Measurements from ENCODE around the gene YDJC. TPM values are rescaled to one million over a fixed set of nuclear protein-coding genes. Genes with fewer than 3 reads are reported as not detected.
"Not testable (repeated sequence)": the region's sequence is repeated elsewhere in the genome, so short reads cannot be mapped to it uniquely, and the experiment has no call there.

The YDJC gene, protein sequence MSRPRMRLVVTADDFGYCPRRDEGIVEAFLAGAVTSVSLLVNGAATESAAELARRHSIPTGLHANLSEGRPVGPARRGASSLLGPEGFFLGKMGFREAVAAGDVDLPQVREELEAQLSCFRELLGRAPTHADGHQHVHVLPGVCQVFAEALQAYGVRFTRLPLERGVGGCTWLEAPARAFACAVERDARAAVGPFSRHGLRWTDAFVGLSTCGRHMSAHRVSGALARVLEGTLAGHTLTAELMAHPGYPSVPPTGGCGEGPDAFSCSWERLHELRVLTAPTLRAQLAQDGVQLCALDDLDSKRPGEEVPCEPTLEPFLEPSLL
- total RNA-seq: 7.4 and 10.4 TPM in 2 replicates
- 4.7 and 5.7 TPM in 2 replicates for polyA plus RNA-seq
- polyA plus RNA-seq (2012): 10.6 and 16.0 TPM in 2 replicates
- polyA minus RNA-seq (ENCODE audit: low replicate concordance): 8.0 and 13.5 TPM in 2 replicates

DNA sequence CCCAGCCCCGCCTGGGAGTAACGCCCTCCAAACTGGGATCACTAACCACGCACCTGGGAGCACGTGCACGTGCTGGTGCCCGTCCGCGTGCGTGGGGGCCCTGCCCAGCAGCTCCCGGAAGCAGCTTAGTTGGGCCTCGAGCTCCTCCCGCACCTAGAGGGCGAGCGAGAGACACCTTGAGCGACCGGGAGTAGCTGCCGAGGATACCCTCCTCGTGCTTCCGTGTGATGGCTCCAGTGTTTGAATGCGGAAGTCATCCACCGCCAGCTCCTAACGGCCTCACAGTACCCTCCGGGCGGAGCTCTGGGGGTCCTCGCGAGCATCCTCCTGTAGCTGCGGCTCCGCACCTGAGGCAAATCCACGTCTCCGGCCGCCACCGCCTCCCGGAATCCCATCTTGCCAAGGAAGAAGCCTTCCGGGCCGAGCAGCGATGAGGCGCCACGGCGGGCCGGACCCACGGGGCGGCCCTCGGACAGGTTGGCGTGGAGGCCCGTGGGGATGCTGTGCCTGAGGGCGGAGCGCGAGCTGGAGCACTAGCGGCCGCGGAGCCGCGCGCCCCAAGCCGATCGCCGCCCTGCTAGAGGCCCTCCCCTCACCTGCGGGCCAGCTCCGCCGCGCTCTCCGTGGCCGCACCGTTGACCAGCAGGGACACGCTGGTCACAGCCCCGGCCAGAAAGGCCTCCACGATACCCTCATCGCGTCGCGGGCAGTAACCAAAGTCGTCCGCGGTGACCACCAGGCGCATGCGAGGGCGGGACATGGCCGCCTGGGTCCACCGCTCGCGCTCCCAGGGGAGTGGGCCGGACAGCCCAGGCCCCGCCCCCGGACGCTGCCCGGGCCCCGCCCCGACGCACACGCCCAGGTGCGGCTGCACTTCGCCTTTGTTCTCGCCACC lies at the start of gene YDJC:
Gene YDJC (minus strand): TSS at position 768 of the 895 bp plus-strand sequence. CDS start 8 bp downstream, at position 760.
- no peaks in the 10 kb centered on the region for H3K4me1 ChIP-seq (ENCODE audit: control insufficient read depth, extremely low read depth, insufficient read depth, low read length)
- no peaks in the 10 kb centered on the region for H4K20me1 ChIP-seq (ENCODE audit: control insufficient read depth, extremely low read depth, insufficient read depth, low read length)
- peak within 1 kb of the TSS; percentile 85 for H3K27ac ChIP-seq (ENCODE audit: insufficient read depth, low read length)
- H3K9ac ChIP-seq (ENCODE audit: insufficient read depth, low read length): peak within 1 kb of the TSS; percentile 89
- H2AFZ ChIP-seq (ENCODE audit: low read length): peak within 1 kb of the TSS; percentile 61
- DNase-seq (ENCODE audit: low read depth in 2 of 2): peak; percentile 86 to 88
- peaks cover 5% of the 10 kb centered on the region for H3K79me2 ChIP-seq (ENCODE audit: control insufficient read depth, insufficient read depth, low read length)
- no peak for TF ChIP-seq EZH2 (IDR thresholded peaks at IDR 0.05; ENCODE audit: low read length, missing control alignments)
- TF ChIP-seq, protein P1, sequence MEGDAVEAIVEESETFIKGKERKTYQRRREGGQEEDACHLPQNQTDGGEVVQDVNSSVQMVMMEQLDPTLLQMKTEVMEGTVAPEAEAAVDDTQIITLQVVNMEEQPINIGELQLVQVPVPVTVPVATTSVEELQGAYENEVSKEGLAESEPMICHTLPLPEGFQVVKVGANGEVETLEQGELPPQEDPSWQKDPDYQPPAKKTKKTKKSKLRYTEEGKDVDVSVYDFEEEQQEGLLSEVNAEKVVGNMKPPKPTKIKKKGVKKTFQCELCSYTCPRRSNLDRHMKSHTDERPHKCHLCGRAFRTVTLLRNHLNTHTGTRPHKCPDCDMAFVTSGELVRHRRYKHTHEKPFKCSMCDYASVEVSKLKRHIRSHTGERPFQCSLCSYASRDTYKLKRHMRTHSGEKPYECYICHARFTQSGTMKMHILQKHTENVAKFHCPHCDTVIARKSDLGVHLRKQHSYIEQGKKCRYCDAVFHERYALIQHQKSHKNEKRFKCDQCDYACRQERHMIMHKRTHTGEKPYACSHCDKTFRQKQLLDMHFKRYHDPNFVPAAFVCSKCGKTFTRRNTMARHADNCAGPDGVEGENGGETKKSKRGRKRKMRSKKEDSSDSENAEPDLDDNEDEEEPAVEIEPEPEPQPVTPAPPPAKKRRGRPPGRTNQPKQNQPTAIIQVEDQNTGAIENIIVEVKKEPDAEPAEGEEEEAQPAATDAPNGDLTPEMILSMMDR (conservative IDR thresholded peaks at IDR 0.05 in 1 of 2, IDR thresholded peaks at IDR 0.05 in 1 of 2; ENCODE audit: low read depth in 1 of 2, low read length in 2 of 2): peak; percentile 31 to 47
- no peaks in the 10 kb centered on the region for H3K9me3 ChIP-seq (ENCODE audit: control insufficient read depth, insufficient read depth, low read depth, low read length)
- no peaks in the 10 kb centered on the region for H3K27me3 ChIP-seq (ENCODE audit: control insufficient read depth, insufficient read depth, low read length)
- peaks cover 3% of the 10 kb centered on the region for H3K36me3 ChIP-seq (ENCODE audit: control insufficient read depth, insufficient read depth, low read length)
- H3K4me2 ChIP-seq (ENCODE audit: extremely low read depth, insufficient read depth, low read length): peak within 1 kb of the TSS; percentile 88
- H3K4me3 ChIP-seq (replicated peaks in 1 of 4; ENCODE audit: control extremely low read depth in 1 of 4, insufficient read depth in 1 of 4, low read depth in 3 of 4, low read length in 4 of 4): peak within 1 kb of the TSS; percentile 74 to 91 (median 91)

GRCh38 chr22:21679383-21679782 lies 49.6 kb upstream of the YDJC start:
- H3K4me1 ChIP-seq (ENCODE audit: control insufficient read depth, extremely low read depth, insufficient read depth, low read length): no peaks in the 10 kb centered on the region
- H3K36me3 ChIP-seq (ENCODE audit: control insufficient read depth, insufficient read depth, low read length): peaks cover 11% of the 10 kb centered on the region
- no peak overlapping the region for H3K4me2 ChIP-seq (ENCODE audit: extremely low read depth, insufficient read depth, low read length)
- no peak overlapping the region for H3K27ac ChIP-seq (ENCODE audit: insufficient read depth, low read length)
- no peak for TF ChIP-seq EZH2 (IDR thresholded peaks at IDR 0.05; ENCODE audit: low read length, missing control alignments)
- TF ChIP-seq, protein P1 (conservative IDR thresholded peaks at IDR 0.05 in 1 of 2, IDR thresholded peaks at IDR 0.05 in 1 of 2; ENCODE audit: low read depth in 1 of 2, low read length in 2 of 2): no peak
- no peak overlapping the region for H3K4me3 ChIP-seq (replicated peaks in 1 of 4; ENCODE audit: control extremely low read depth in 1 of 4, insufficient read depth in 1 of 4, low read depth in 3 of 4, low read length in 4 of 4)
- H3K27me3 ChIP-seq (ENCODE audit: control insufficient read depth, insufficient read depth, low read length): no peaks in the 10 kb centered on the region
- no peak overlapping the region for H2AFZ ChIP-seq (ENCODE audit: low read length)
- H3K79me2 ChIP-seq (ENCODE audit: control insufficient read depth, insufficient read depth, low read length): no peaks in the 10 kb centered on the region
- no peaks in the 10 kb centered on the region for H3K9me3 ChIP-seq (ENCODE audit: control insufficient read depth, insufficient read depth, low read depth, low read length)
- H3K9ac ChIP-seq (ENCODE audit: insufficient read depth, low read length): no peak overlapping the region
- no peak for DNase-seq (ENCODE audit: low read depth in 2 of 2)
- no peaks in the 10 kb centered on the region for H4K20me1 ChIP-seq (ENCODE audit: control insufficient read depth, extremely low read depth, insufficient read depth, low read length)

DNA sequence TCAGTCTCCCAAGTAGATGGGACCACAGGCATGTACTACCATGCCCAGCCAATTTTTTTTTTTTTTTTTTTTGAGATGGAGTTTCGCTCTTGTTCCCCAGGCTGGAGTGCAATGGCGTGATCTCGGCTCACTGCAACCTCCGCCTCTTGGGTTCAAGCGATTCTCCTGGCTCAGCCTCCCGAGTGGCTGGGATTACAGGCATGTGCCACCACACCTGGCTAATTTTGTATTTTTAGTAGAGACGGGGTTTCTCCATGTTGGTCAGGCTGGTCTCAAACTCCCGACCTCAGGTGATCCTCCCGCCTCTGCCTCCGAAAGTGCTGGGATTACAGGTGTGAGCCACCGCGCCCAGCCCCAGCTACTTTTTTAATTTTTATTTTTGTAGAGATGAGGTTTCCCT lies 49.0 kb upstream of the YDJC start:
- H4K20me1 ChIP-seq (ENCODE audit: control insufficient read depth, extremely low read depth, insufficient read depth, low read length); H3K27me3 ChIP-seq (ENCODE audit: control insufficient read depth, insufficient read depth, low read length); H3K79me2 ChIP-seq (ENCODE audit: control insufficient read depth, insufficient read depth, low read length); DNase-seq (ENCODE audit: low read depth in 2 of 2); H2AFZ ChIP-seq (ENCODE audit: low read length); H3K4me3 ChIP-seq (replicated peaks in 1 of 4; ENCODE audit: control extremely low read depth in 1 of 4, insufficient read depth in 1 of 4, low read depth in 3 of 4, low read length in 4 of 4); H3K4me2 ChIP-seq (ENCODE audit: extremely low read depth, insufficient read depth, low read length); H3K27ac ChIP-seq (ENCODE audit: insufficient read depth, low read length); H3K9me3 ChIP-seq (ENCODE audit: control insufficient read depth, insufficient read depth, low read depth, low read length); H3K9ac ChIP-seq (ENCODE audit: insufficient read depth, low read length); H3K4me1 ChIP-seq (ENCODE audit: control insufficient read depth, extremely low read depth, insufficient read depth, low read length): not testable (repeated sequence)
- peaks cover 12% of the 10 kb centered on the region for H3K36me3 ChIP-seq (ENCODE audit: control insufficient read depth, insufficient read depth, low read length)

Data from fibroblast of lung (primary cell).